ENCODE results near the gene ROBO4.

The ROBO4 gene

GRCh38 chr11:124918950-124919349, 21.3 kb upstream of the ROBO4 start, which contains the start of gene HEPN1:
HEPN1 (plus strand) TSS chr11:124919250.
- no peak for DNase-seq (ENCODE audit: low spot score)

GRCh38 chr11:124917115-124917637, 19.5 kb upstream of the ROBO4 start:
- no peak for DNase-seq (ENCODE audit: low spot score)

DNA sequence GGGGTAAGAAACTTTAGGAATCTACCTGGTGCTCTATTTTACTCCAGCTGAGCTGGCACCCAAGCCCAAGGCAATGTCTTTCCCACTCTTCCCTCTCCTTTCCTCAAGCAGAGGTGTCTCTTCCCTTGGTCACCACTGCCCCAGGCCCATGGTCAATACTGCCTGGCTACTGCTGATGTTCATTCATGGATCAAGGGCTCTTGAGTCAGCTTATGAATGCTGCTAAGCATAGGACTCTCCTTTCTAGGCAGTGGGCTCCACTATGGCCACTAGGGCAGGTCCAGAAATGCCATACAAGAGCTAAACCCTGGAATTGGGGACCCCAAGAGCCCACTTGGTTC, 18.7 kb upstream of the ROBO4 start:
- DNase-seq (ENCODE audit: low spot score) = no peak

GRCh38 chr11:124915541-124916369, 18.1 kb upstream of the ROBO4 start:
- no peak for DNase-seq (ENCODE audit: low spot score)

DNA sequence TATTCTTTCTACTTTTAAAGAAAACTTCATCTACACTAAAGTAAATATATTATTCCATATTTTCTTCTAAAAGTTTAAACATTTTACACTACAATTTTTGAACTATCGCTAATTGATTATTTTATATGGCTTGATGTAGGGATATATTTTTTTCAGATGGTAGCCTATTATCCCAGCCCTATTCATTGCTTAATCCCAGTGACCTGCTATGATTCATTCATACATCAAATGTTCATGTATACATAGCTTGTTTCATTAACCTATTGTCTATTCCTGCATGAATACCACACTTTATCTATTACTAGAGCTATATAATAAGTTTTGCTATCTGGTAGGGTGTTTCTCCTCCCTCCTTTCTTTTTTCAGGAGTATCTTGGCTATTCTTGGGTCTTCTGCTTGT, 5.0 kb upstream of the ROBO4 start:
- DNase-seq (ENCODE audit: low spot score) = no peak

DNA sequence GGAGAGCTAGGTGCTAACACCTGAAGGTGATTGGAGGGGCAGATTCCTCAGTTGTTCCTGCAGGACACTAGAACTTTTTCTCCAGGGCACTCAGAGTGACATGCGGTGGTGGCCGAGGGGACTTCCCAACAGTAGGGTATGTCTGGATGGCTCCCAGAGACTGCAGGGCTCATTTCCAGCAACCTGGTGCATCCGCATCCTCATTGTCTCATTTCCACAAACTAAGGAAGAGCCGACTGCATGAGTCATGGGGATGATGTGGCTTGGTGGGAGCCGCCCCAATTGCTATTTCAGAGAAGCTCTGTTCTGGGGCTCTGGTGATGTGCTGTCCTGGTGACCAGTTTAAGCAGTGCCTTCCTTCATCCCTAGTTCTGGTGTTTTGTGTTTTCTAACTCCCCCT, 2.8 kb upstream of the ROBO4 start:
- DNase-seq (ENCODE audit: low spot score) = no peak

DNA sequence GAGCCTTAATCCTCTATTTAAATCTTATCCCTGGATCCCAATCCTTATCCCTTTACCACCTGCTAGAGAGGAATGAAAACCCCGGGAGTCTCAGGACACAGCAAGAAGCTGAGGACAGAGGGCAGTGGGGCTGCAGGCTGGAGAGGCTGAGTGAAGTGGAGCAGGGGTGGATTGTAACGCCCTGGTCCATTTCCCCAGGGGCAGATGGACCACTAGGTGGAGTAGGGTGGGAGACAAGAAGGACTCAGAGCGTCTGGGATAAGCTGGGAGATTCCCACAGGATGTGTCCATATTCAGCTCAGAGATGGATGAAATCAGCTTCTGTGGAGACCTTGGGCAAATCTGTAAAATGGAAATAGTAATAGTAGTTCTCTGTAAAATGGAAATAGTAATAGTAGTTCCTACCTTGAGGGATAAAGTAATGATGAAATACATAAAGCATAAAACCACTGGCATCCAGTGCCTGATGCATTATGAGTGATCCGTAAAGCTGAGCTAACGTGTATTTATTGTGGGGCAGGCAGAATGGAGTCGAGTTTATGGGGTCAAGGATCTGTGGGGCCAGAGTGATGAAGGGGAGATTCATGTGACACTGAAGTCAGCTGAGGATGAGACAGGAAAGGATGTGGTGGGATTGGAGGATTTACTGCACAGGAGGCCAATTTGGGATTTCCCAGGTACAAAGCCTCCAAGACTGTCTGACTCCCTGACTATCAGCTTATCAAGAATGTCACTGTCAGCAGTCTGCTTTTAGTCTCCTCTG, 1.9 kb upstream of the ROBO4 start:
- DNase-seq (ENCODE audit: low spot score) = no peak

DNA sequence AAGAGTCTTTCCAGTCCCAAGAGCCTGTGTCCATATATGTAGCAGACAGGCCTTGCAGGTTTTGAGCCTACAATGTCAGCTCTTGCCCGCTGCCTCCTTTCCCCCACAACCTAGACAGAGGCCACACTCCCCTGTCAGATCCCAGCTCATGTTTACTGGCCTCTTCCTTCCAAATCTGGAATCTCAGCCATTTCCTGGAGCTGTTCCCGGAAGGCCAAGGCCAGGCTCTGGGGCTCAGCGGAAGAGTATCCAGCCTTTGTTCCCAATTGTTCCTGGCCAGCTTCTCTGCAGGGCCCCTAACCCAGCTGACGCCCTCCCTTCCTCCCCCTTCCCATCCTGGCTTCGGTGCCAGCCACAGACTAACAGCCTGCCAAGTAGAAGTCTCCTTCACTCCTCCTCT, 1.0 kb upstream of the ROBO4 start:
- DNase-seq (ENCODE audit: low spot score) = no peak

- DNase-seq (ENCODE audit: low spot score) = no peak
These were observed 607 bp upstream of the ROBO4 start for GRCh38 chr11:124898263-124898680.

GRCh38 chr11:124896821-124897391, 759 bp downstream of the ROBO4 start:
- DNase-seq (ENCODE audit: low spot score) = no peak

DNA sequence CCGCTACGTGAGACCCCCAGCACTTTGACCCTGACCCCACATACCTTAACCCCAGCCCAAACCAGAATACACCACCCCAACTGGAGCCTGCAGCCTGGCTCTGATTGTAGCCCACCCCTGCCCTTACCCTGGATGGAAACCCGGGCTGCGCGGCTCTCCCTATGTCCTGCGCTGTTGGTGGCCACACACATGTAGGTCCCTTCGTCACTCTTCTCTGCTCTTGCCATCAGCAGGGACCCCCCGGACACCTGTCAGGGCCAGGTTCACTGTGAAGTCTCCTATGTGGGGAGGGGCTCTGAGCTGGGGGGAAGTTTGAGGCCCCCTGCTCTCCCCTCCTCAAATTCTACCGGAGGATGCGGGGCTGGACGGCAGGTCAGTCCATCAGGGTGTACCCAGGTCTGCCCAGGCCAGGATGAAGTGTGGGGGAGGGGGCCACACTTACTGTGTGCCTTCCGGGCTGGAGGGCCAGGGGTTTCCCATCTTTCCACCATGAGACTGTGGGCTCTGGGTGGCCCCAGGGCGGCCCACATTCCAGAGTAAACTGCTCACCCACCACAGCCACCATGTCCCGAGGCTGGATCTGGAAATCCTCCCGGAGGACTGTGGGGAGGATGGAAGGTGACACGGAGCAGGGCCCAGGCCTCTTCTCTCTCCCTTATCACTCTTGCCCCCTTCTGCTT, 1.5 kb downstream of the ROBO4 start:
- no peak for DNase-seq (ENCODE audit: low spot score)

- DNase-seq (ENCODE audit: low spot score) = no peak
These were observed 2.1 kb downstream of the ROBO4 start for GRCh38 chr11:124895471-124895971.

DNA sequence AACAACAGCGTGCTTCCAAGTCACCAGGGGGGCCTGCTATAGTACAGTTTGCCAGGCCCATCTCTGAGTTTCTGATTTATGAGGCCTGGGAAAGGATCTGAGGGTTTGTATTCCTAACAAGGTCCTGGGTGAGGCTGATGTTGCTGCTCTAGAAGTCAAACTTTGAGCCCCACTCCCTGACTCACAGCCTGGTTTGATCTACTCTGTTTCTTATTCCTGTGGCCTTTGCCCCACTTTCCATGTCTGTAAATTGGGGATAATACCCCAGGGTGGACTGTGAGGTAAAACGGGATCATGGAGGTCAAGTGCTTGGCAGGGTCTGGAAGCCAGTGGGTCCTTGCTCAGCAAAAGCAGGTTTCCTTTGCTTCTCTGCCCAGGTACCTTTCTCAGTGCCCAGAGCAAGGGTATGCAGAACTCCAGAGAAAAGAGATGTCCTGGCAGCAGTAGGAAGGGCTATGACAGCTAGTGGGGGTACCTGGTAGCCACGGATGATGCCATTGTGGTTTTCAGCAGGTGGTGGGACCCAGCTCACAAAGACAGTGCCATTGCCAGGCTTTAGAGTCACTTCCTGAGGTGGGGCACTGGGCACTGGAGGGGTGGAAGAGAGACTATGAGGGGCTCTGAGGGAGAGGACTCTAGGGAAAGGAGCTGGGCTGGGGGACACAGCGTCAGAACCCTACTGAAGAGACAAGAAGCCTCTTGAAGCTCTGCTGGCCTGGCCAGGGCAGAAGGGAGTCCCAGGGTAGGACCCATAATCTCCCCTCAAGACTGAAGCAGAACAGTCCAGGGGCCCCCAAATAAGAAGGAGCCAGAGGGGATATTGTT, 2.8 kb downstream of the ROBO4 start:
- no peak for DNase-seq (ENCODE audit: low spot score)

GRCh38 chr11:124893781-124894401, 3.8 kb downstream of the ROBO4 start:
- DNase-seq (ENCODE audit: low spot score) = no peak

DNA sequence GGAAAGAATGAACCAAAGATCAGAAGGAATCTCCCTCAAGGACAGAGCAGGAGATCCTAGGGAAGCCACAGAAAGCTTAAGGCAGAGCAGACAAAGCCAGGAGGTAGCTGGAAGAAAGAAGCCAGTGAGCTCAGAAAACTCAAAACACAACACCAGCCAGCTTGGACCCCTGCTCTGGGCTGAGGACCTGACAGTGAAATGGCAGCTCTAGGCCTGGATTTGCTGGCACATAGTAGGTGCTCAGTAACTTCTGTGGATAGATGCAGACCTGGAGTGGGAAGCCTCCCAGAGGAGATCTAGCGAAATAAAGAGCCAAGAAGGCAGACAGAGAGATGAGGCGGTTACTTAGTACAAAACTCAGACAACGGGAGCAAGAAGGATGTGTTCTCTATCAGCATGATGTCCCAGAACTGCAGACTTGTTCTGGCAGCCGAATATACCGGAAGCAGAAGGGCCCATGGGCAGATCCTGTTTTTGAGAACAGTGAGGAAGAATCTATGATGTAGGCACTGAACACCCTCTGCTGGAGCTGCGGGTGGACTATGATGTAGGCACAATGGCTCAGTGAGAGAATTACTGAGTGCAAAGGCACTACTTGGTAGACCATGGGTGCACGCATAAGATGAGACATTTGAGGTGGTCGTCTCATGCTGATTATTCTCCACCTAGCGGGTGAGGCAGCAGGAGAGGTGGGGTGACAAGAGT, 4.8 kb downstream of the ROBO4 start:
- no peak for DNase-seq (ENCODE audit: low spot score)

- DNase-seq (ENCODE audit: low spot score) = no peak
These were observed 5.5 kb downstream of the ROBO4 start for GRCh38 chr11:124892146-124892545.

DNA sequence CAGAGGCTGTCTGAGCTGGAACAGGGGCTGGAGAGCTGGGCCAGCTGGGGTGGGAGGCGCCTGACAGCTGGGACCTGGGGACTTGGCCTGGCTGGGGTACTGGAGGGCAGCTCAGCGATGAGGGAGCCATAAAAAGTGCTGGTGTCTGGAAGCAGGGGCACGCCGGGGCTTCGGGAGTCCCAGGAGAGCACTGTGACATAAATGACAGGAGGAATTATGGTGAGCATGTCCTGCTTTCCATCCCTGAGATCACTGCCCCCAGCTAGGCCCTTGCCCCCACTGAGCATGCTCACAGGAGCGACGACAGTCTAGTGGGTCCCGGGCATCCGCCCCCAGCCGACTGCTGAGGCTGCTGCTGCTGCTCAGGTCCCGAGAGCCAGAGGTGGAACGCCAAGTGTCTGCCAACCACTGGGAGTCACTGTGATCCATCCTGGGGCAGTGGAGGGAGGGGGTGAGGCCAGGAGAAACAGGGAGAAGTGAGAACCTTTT, 6.2 kb downstream of the ROBO4 start:
- DNase-seq (ENCODE audit: low spot score) = no peak

DNA sequence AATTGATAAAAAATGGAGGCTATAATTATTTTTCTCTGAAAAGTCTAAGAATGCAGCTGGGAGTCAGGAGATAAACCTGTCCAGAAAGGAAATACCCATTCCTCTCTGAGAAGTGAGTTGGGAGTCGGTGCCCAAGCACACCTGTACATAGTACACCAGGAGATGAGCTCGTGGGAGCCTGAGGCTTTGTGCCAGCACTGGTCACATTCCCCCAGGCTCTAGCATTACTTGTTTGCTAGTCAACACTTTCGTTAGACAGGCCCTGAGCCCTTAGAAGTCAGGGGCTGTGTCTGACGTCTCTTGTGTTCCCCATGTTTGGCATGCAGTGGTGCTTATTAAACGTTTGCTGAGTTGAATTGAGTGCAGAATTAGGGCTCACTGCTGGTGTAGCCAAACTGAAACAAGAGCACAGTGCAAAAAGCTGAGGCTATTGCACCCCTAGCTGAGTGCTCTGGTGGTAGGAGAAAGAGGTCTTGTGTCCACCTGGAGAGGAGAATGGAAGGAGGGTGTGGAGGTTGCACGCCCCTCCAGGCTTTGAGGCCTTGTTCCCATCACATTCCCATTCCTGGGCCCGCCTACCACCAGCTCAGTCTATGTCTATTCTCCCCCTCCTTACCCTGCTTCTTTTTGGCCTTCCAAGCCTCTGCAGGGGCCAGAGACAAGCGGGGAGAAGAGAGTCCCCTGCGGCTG, 6.8 kb downstream of the ROBO4 start:
- DNase-seq (ENCODE audit: low spot score) = no peak

DNA sequence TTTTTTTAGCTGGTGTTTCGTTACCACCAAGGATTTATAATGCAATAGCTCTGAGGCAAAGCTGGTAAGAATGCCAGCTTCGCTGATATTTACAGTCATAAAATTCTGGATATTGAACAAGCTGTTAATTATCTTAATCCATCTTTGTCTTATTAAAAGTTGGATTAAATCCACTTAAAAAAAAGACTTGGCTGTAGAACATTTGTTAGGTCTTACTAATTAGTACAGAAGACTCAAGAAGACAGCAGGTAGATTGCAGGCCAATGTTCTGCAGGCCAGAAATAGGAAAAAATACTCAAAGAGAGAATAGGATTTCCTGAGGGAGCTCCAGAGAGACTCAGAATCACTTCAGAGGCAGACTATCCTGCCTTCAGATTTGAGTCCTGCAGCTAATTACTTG, 7.5 kb downstream of the ROBO4 start:
- no peak for DNase-seq (ENCODE audit: low spot score)

Measured in hematopoietic multipotent progenitor cell treated with erythropoietin and hydrocortisone succinate and interleukin-3 and kit ligand, for 15 days (in vitro differentiated cells).